SHP77 (cell line): ENCODE results near the gene SNX3.
A peak's percentile ranks its signal among the peaks of the same experiment; 100 is the strongest.

Source experiments
- DNase-seq, 2 experiments: peaks; one replicate each; lab custom pipeline; 2025; lab: John Stamatoyannopoulos, UW

SNX3 gene

DNA sequence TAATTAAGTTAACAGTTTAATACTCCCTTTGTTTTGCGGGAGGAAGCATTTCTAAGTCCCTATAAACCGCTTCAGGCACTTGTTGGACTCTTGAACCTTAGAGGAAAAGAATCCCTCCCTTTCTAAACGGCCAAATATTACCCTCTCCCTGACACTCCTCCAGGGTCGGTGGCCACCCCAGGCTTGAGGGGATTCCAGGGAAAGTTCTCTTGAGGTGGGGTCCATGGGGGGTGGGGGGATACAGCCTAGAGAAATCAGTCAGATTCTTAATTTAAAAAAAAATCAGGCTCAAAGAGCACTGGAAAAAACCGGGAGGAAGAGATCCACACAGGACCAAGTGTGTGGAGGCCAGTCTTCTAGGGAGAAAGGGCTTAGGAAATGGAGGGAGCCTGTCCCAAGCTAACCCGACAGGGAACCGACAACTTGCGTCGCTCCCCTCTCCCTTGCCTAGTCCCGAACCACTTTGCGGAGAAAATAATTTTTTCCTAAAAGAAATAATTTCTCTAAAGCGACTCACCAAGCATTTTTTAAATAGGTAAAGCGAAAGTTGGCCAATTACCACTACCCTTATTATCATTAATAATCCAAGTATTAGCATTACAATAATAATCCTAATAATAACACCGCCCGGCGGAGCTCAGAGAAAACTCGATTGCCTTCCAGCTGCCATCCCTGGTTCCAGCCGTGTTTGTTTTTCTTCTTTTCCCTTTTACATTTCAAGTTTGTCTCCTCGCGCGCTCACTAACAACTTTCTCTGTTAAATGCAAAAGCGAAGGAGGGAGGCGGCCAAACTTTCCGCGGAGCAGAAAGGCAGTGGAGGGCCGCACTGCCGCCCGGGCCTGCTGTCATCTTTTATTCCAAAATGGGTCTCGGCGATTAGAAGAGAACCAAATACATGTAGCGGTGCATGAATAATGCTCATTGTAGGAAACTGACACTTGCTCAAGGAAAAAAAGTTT lies 90.2 kb downstream of the SNX3 start:
- no peak for DNase-seq

- DNase-seq: no peak
These were observed 91.1 kb downstream of the SNX3 start for GRCh38 chr6:108169464-108170331.

DNA sequence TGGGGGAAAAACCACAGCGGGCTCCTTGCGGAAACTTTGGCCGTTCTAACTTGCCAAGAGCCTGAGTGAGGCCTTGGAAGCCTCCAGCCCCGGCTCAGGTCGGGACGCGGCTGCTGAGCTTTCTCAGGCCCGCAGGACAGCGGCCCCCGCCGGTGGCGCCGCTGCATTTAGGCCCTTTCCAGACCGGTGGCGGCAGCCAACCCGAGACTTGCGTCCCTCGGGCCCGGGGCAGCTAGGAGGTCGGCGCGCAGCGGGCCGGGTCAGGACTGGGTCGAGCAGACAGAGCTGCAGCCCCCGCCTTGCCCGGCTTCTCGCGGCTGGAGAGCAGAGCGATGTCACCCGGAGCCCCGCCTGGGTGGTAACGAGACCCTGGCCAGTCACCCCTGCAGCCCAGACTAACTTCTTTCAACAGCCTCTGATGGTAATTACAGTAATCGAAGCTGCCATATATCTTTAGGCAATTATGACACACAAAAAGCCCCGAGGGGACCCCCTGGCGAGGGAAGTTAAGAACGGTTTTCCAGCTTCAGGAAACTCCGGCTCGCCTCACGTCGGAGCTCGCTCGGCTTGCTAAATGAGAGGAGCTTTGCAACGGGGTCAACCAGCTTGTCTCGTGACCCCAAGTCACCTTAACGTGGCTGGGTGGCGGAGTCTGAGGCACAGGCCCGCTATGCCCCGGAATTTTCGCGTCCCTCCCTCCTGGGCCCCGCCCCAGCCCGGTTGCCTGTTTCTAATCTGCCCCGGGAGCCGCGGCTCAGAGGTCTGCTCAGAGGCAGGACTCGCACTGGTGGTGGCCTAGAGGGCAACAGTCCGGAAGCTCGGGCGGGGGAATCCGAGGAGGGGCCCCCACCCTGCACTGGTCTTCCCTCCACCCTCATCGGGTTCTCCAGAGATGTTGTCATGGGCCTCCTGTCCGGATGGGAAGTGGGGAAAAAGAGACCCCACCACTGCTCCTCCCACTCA lies 92.1 kb downstream of the SNX3 start:
- DNase-seq: no peak

- DNase-seq: no peak
These were observed 92.8 kb downstream of the SNX3 start for GRCh38 chr6:108168090-108168463.

- DNase-seq: no peak
These were observed 93.3 kb downstream of the SNX3 start for GRCh38 chr6:108167449-108168089.

DNA sequence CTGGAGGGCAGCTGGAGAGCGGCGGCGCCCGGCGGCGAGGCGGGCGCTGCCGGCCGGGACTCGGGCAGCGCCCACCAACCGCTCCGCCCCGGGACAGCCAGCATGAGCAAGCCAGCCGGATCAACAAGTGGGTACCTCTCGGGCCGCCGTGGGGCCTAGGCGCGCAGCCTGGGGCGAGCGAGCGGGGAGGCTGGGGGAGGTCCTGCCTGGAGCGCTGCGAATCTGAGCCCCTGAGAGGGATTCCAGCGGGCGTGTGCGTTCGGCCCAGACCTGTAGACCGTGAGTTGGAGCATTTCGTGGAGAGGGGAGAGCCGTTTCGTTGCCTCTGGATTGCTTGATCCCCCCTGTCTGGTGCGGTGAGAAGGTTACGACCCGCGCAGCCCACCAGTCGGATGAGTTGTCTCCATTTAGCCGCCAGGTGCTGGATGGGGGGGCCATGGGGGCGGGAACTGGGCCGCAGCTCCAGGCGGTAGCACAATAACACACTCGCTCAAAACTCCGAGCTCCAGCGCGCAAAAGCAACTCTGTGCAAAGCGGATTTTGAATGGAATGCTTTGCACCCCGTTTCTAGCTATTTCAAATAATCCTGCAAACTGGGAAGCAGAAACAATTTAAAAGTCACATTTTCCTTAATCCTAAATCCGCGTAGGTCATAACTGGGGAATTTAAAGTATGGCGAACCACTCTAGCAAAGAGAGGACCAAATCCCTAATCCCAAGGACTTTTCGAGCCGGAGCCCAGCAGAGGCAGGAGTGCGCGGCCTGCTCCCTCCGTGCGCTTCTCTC lies 94.0 kb downstream of the SNX3 start:
- no peak for DNase-seq

GRCh38 chr6:108165714-108166663 lies 94.9 kb downstream of the SNX3 start, which contains the start of gene NR2E1:
Gene NR2E1 (plus strand): TSS chr6:108166022. CDS start chr6:108166766, 744 bp downstream.
- no peak for DNase-seq

- no peak for DNase-seq
These were observed 95.8 kb downstream of the SNX3 start for GRCh38 chr6:108164815-108165706.

- DNase-seq: no peak
These were observed 96.4 kb downstream of the SNX3 start for GRCh38 chr6:108164543-108164814.

GRCh38 chr6:108163644-108164542 lies 96.9 kb downstream of the SNX3 start:
- no peak for DNase-seq

DNA sequence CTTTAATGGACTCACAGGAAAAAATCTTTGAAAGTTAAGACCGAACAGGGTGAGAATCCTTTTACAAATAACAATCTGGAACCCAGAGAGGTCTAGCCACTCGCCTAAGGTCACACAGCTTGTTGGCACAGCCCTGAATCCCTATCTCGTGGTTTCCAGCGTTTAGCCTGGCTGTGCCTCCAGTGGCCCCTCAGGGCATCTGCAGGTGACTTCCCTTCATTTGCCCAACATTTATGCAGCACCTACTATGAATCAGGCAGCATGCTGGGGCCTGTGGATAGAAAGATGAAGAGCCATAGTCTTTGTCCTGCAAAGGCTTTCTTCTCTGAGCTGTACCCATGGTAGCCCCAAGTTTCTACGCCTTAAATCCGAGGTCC lies 97.6 kb downstream of the SNX3 start:
- DNase-seq: peak in 1 of 2 experiments; percentile 5

GRCh38 chr6:108161724-108162282 lies 99.0 kb downstream of the SNX3 start:
- DNase-seq: no peak
